ENCODE measurements around the gene NAGK. TPM values are rescaled to one million over a fixed set of nuclear protein-coding genes. Genes with fewer than 3 reads are reported as not detected.

Gene NAGK
- total RNA-seq (2014; rRNA removed; shearing (Covaris generic)), result 23.4 and 26.6 TPM in 2 replicates

GRCh38 chr2:71068218-71069035 is at the start of gene NAGK:
NAGK (plus strand) TSS chr2:71068648; CDS start chr2:71068684, 36 bp downstream.

Other genes with a start within 250 kb of the NAGK start
- gene CLEC4F, start 248.0 kb upstream of the NAGK start, total RNA-seq (2014; rRNA removed; shearing (Covaris generic)), result not detected in 2 replicates
- gene CD207, start 232.8 kb upstream of the NAGK start, total RNA-seq (2014; rRNA removed; shearing (Covaris generic)), result 0.11 TPM in 1 of 2 replicates, not detected in the other
- 5.8 and 7.5 TPM in 2 replicates for gene VAX2, start 168.1 kb upstream of the NAGK start, total RNA-seq (2014; rRNA removed; shearing (Covaris generic))
- gene ATP6V1B1, start 132.7 kb upstream of the NAGK start, total RNA-seq (2014; rRNA removed; shearing (Covaris generic)), result 0.41 and 2.1 TPM in 2 replicates
- 0.05 TPM in 1 of 2 replicates, not detected in the other for gene ANKRD53, start 90.0 kb upstream of the NAGK start, total RNA-seq (2014; rRNA removed; shearing (Covaris generic))
- gene TEX261, start 73.8 kb upstream of the NAGK start, total RNA-seq (2014; rRNA removed; shearing (Covaris generic)), result 21.5 and 26.9 TPM in 2 replicates
- 10.8 and 14.5 TPM in 2 replicates for gene MCEE, start 61.6 kb downstream of the NAGK start, total RNA-seq (2014; rRNA removed; shearing (Covaris generic))
- 45.4 and 48.8 TPM in 2 replicates for gene MPHOSPH10, start 62.0 kb downstream of the NAGK start, total RNA-seq (2014; rRNA removed; shearing (Covaris generic))
- gene PAIP2B, start 158.5 kb downstream of the NAGK start, total RNA-seq (2014; rRNA removed; shearing (Covaris generic)), result 0.27 and 0.34 TPM in 2 replicates

Measured in A375 (cell line).